A673 (cell line): ENCODE data around the gene GRID2. TPM values are rescaled to one million over a fixed set of nuclear protein-coding genes. Genes with fewer than 3 reads are reported as not detected.

Experiments
- BruUV-seq: library from RNA; stranded (reverse); fragments of 400-500 nt; replicated peaks from 2 replicates; lab custom pipeline; 2021; lab: Mats Ljungman, UMichigan
- CTCF ChIA-PET: fragments of 300-600 bp; sonication (Branson Sonifier 250); formaldehyde crosslinking; loops from one replicate; lab custom pipeline; 2022; ENCODE audit warnings: antibody characterized with exemption; lab: Charles Lee
- POLR2A ChIA-PET: fragments of 300-600 bp; sonication (Branson Sonifier 250); formaldehyde crosslinking; loops from one replicate; lab custom pipeline; 2022; ENCODE audit warnings: antibody characterized with exemption; ENCODE audit not compliant: low non-redundant PET; lab: Charles Lee
- DNase-seq: peaks from one replicate; pipeline ENCODE4 v3.0.0-alpha.2; 2015; ENCODE audit warnings: low spot score
- H3K27ac ChIP-seq: fragments of 200-600 bp; sonication (generic); 2 replicates; pipeline ENCODE4 v1.5.1; 2016; ENCODE audit warnings: mixed run types, low read depth, mild to moderate bottlenecking, mixed read lengths, antibody characterized with exemption, low read length; ENCODE audit not compliant: poor library complexity, severe bottlenecking
- H3K27me3 ChIP-seq: fragments of 200-600 bp; sonication (generic); replicated peaks from 2 replicates; pipeline ENCODE4 v1.6.1; 2017; ENCODE audit warnings: mixed run types, low read depth, mild to moderate bottlenecking, mixed read lengths, antibody characterized with exemption, low read length; ENCODE audit not compliant: insufficient read depth, poor library complexity
- H3K36me3 ChIP-seq: fragments of 200-600 bp; sonication (generic); 2 replicates; pipeline ENCODE4 v1.6.1; 2016; ENCODE audit warnings: mixed run types, mild to moderate bottlenecking, mixed read lengths, antibody characterized with exemption, low read length; ENCODE audit not compliant: insufficient read depth, poor library complexity, severe bottlenecking
- H3K4me1 ChIP-seq: fragments of 200-600 bp; sonication (generic); 2 replicates; pipeline ENCODE4 v1.6.1; 2017; ENCODE audit warnings: mixed run types, mild to moderate bottlenecking, mixed read lengths, antibody characterized with exemption, low read length; ENCODE audit not compliant: insufficient read depth, poor library complexity, severe bottlenecking
- H3K4me3 ChIP-seq: fragments of 200-600 bp; sonication (generic); 2 replicates; pipeline ENCODE4 v1.5.1; 2016; ENCODE audit warnings: low read depth, mixed run types, mild to moderate bottlenecking, mixed read lengths, low read length; ENCODE audit not compliant: poor library complexity, severe bottlenecking
- H3K9me3 ChIP-seq: fragments of 200-600 bp; sonication (generic); 2 replicates; pipeline ENCODE4 v1.6.1; 2016; ENCODE audit warnings: mixed run types, low read depth, mild to moderate bottlenecking, mixed read lengths, antibody characterized with exemption, low read length; ENCODE audit not compliant: poor library complexity, severe bottlenecking
- CTCF ChIP-seq: fragments of 300-800, 200-600 bp; sonication (generic); conservative IDR thresholded peaks from 2 replicates; pipeline ENCODE4 v1.5.1; 2017; ENCODE audit warnings: low read depth, mild to moderate bottlenecking, antibody characterized with exemption, low read length, moderate library complexity, mixed read lengths
- EZH2 ChIP-seq: fragments of 200-600 bp; sonication (generic); IDR thresholded peaks from 2 replicates; pipeline ENCODE4 v1.6.1; 2017; ENCODE audit warnings: borderline replicate concordance, low read depth, mild to moderate bottlenecking, mixed read lengths, antibody characterized with exemption, low read length; ENCODE audit not compliant: poor library complexity, severe bottlenecking
- intact Hi-C: fragments of 100-400 bp; cut with micrococcal nuclease; formaldehyde crosslinking; loops from one replicate; pipeline ENCODE4 v1.10.0; 2022; ENCODE audit not compliant: unreplicated experiment
- total RNA-seq: library from RNA; stranded (reverse); gene quantifications from 2 replicates; pipeline ENCODE4 v1.2.3, GENCODE V29; 2021

GRID2 gene
- total RNA-seq, 1 experiment from 2014 or later, result not detected

GRCh38 chr4:92279296-92279695 is 24.5 kb upstream of the GRID2 start:
- DNase-seq, result no peak
- no peaks in the 10 kb centered on the region for H3K4me1 ChIP-seq
- CTCF ChIA-PET, result no interaction called here
- TF ChIP-seq EZH2 (no peak), CTCF (no peak)
- no peak overlapping the region for H3K27ac ChIP-seq
- H3K4me3 ChIP-seq, result no peak overlapping the region
- no peaks in the 10 kb centered on the region for H3K9me3 ChIP-seq
- no peaks in the 10 kb centered on the region for H3K27me3 ChIP-seq
- intact Hi-C loops, result no loop called here
- BruUV-seq, result no TSS peak
- no peaks in the 10 kb centered on the region for H3K36me3 ChIP-seq
- POLR2A ChIA-PET, result no interaction called here

GRCh38 chr4:92299152-92299551 is 4.6 kb upstream of the GRID2 start:
- POLR2A ChIA-PET, result no interaction called here
- Histone ChIP-seq H3K36me3 (no peaks in the 10 kb centered on the region), H3K27me3 (peaks cover 5% of the 10 kb centered on the region), H3K4me3 (no peak overlapping the region), H3K27ac (no peak overlapping the region), H3K9me3 (no peaks in the 10 kb centered on the region), H3K4me1 (no peaks in the 10 kb centered on the region)
- no peak for DNase-seq
- BruUV-seq, result no TSS peak
- intact Hi-C loops, result no loop called here
- TF ChIP-seq EZH2 (no peak), CTCF (0 out of 2 replicates have a peak, but pooled peaks have one; percentile 17)
- CTCF ChIA-PET, result no interaction called here

- POLR2A ChIA-PET, result no interaction called here
- no TSS peak for BruUV-seq
- Histone ChIP-seq H3K27me3 (peaks cover 17% of the 10 kb centered on the region), H3K36me3 (no peaks in the 10 kb centered on the region), H3K4me3 (peak overlapping the region; percentile 46), H3K4me1 (no peaks in the 10 kb centered on the region), H3K27ac (no peak overlapping the region), H3K9me3 (no peaks in the 10 kb centered on the region)
- intact Hi-C loops, result no loop called here
- no peak for DNase-seq
- CTCF ChIA-PET, result no interaction called here
- no peak for TF ChIP-seq EZH2
- TF ChIP-seq CTCF, result no peak
Measured at GRCh38 chr4:92304121-92304520, 355 bp downstream of the GRID2 start.
